WERI-Rb-1 (cell line): ENCODE data around the gene RPS8.

Experiments
- DNase-seq: peaks from one replicate; pipeline ENCODE4 v3.0.0-alpha.2; 2020
- H3K27ac ChIP-seq: fragments of 250-450 bp; sonication (Bioruptor Pico); 2 replicates; pipeline ENCODE4 v1.5.1; 2020; ENCODE audit warnings: mild to moderate bottlenecking, moderate library complexity
- H3K27me3 ChIP-seq: fragments of 250-450 bp; sonication (Bioruptor Pico); 2 replicates; pipeline ENCODE4 v1.5.1; 2021; ENCODE audit warnings: mild to moderate bottlenecking, low read depth, moderate library complexity; ENCODE audit not compliant: insufficient read depth, severe bottlenecking
- H3K36me3 ChIP-seq: fragments of 250-450 bp; sonication (Bioruptor Pico); 2 replicates; pipeline ENCODE4 v1.5.1; 2020; ENCODE audit warnings: mild to moderate bottlenecking, moderate library complexity
- H3K4me3 ChIP-seq: 2 replicates; pipeline ENCODE4 v1.5.1; 2011; ENCODE audit warnings: low read depth, mild to moderate bottlenecking, control low read depth, low read length
- H3K9me3 ChIP-seq: fragments of 250-450 bp; sonication (Bioruptor Pico); 2 replicates; pipeline ENCODE4 v1.5.1; 2021; ENCODE audit warnings: mild to moderate bottlenecking, moderate library complexity; ENCODE audit not compliant: severe bottlenecking
- CTCF ChIP-seq: IDR thresholded peaks from 2 replicates; pipeline ENCODE4 v1.5.1; 2011; ENCODE audit warnings: low read depth, mild to moderate bottlenecking, control low read depth, inconsistent platforms, low read length

Gene RPS8

GRCh38 chr1:44785029-44785380 lies 9.7 kb downstream of the RPS8 start:
- H3K36me3 ChIP-seq = peaks cover 15% of the 10 kb centered on the region
- no peak for TF ChIP-seq CTCF
- no peaks in the 10 kb centered on the region for H3K9me3 ChIP-seq
- H3K27me3 ChIP-seq = no peaks in the 10 kb centered on the region
- no peak overlapping the region for H3K4me3 ChIP-seq
- no peak for DNase-seq
- H3K27ac ChIP-seq = no peak overlapping the region

DNA sequence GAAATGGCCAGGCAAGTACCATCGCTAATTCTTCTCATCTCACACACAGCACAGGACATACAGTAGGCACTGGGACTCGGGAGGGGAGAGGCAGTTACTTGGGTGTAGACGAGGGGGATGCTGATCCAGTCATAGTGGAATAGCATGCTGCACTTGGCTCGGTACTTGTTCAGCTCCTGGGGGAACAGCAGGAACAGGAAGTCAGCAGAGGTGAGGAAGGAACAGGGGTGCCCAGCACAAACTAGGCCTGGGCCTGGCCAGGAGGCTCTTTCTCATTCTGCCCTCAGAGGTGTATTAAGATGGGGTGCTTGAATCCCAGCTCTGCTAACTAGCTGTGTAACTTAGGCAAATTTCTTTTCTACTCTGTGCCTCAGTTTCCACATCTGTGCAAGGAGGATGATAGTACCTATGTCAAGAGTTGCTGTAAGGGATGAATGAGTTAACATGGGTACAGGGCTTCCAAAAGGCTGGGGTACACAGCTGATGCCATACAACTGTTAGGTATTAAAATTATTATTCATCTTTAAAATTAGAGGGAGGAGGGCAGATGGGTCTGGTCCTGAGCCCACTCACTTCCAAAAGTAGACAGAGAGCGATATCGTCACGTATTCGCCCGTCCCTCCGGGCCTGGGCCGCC lies 10.3 kb downstream of the RPS8 start:
- TF ChIP-seq CTCF = no peak
- H3K27me3 ChIP-seq = no peaks in the 10 kb centered on the region
- H3K9me3 ChIP-seq = no peaks in the 10 kb centered on the region
- no peak for DNase-seq
- peaks cover 12% of the 10 kb centered on the region; the same call in 1 of the 2 replicates for H3K36me3 ChIP-seq
- H3K27ac ChIP-seq = no peak overlapping the region
- no peak overlapping the region for H3K4me3 ChIP-seq

- Histone ChIP-seq H3K27ac (no peak overlapping the region), H3K27me3 (no peaks in the 10 kb centered on the region), H3K9me3 (no peaks in the 10 kb centered on the region), H3K36me3 (peaks cover 5% of the 10 kb centered on the region; the same call in 1 of the 2 replicates), H3K4me3 (no peak overlapping the region)
- peak; percentile 99 for TF ChIP-seq CTCF
- peak; percentile 70 for DNase-seq
Measured at GRCh38 chr1:44786138-44786840, 10.9 kb downstream of the RPS8 start.

DNA sequence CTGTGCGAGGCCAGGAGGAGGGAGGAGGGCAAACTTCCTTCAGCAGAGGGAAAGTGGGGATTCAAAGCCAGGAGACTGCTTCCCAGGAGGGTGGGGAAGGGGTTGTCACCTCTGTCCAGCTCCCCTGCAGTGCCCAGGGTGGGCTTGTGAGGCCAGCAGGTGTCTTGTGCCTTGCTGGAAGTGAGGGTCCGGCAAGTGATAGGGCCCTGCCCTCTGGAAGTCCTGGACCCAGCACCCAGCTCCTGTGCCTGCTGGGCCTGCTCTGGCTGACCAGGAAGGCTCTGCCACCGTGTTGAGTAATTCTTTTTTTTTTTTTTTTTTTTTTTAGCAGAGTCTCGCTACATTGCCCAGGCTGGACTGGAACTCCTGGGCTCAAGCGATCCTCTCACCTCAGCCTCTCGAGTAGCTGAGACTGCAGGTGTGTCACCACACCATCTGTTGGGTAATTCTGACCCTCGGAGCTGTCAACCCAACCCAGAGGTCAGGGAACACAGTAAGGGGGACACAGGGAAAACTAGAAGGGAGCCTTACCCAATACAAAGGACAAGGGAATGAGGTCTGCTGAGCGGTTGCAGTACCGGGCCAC lies 11.6 kb downstream of the RPS8 start:
- no peaks in the 10 kb centered on the region for H3K9me3 ChIP-seq
- H3K27me3 ChIP-seq = no peaks in the 10 kb centered on the region
- no peak overlapping the region for H3K4me3 ChIP-seq
- DNase-seq = no peak
- H3K27ac ChIP-seq = no peak overlapping the region
- H3K36me3 ChIP-seq = peaks cover under 1% of the 10 kb centered on the region; the same call in 1 of the 2 replicates
- TF ChIP-seq CTCF = no peak

GRCh38 chr1:44787506-44787905 lies 12.2 kb downstream of the RPS8 start:
- TF ChIP-seq CTCF = no peak

More at GRCh38 chr1:44787506-44787905, 12.2 kb downstream of the RPS8 start:
- no peaks in the 10 kb centered on the region for H3K36me3 ChIP-seq
- no peak overlapping the region for H3K27ac ChIP-seq
- DNase-seq = no peak
- no peaks in the 10 kb centered on the region for H3K9me3 ChIP-seq
- H3K27me3 ChIP-seq = no peaks in the 10 kb centered on the region
- H3K4me3 ChIP-seq = no peak overlapping the region
